ENCODE results near the gene ARFGEF2.

DNA sequence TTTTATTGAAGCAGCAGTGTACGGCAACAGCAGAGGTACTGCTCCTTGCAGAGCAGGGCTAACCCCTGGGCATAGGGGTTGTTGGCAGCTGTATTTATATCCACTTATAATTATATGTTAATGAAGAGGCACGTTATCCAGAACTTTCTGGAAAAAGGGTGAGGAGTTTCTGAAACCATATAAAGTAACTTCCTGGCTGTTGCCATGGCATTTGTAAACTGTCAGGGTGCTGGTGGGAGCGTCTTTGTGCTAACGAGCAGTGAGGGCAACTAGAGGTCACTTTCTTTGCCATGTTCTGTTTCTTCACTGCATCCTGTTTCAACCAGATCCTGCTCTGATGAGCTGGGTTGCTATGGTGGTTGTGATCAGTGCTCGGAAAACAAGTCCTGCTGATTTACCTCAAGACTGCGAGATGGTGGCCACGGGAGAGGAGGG is 11.1 kb upstream of the ARFGEF2 start:
- no peak for TF ChIP-seq POLR2A (IDR thresholded peaks at IDR 0.05)
- TF ChIP-seq CTCF (IDR thresholded peaks at IDR 0.05) = no peak
